Esophagus squamous epithelium (tissue), 5 donors: ENCODE measurements around the gene RIPK3. TPM values are rescaled to one million over a fixed set of nuclear protein-coding genes. Genes with fewer than 3 reads are reported as not detected.

ENCODE experiments used
- DNase-seq: peaks from one replicate; lab custom pipeline; 2025; lab: John Stamatoyannopoulos, UW
- H3K27ac ChIP-seq, 4 donors: fragments of 200-600 bp; sonication (generic); one replicate each; pipeline ENCODE4 v1.5.1; 2016 to 2019; ENCODE audit warnings: mild to moderate bottlenecking in 1 of 4
- H3K27me3 ChIP-seq, 4 donors: fragments of 200-600 bp; sonication (generic); 1 replicate in 3 of 4; 2 replicates in 1 of 4; pipeline versions ENCODE4 v1.5.1 to v1.6.0; 2017 to 2021; ENCODE audit warnings: antibody characterized with exemption in 1 of 4
- H3K36me3 ChIP-seq, 3 donors: fragments of 200-600 bp; sonication (generic); one replicate each; pipeline ENCODE4 v1.5.1; 2016 to 2019
- H3K4me1 ChIP-seq, 3 donors: fragments of 200-600 bp; sonication (generic); one replicate each; pipeline ENCODE4 v1.5.1; 2017 to 2019
- H3K4me3 ChIP-seq, 4 donors: fragments of 200-600 bp; sonication (generic); 1 replicate in 3 of 4; 2 replicates in 1 of 4; pipeline ENCODE4 v1.5.1; 2016 to 2019; ENCODE audit warnings: mild to moderate bottlenecking in 2 of 4, moderate library complexity in 1 of 4
- H3K9me3 ChIP-seq, 3 donors: fragments of 200-600 bp; sonication (generic); one replicate each; pipeline ENCODE4 v1.5.1; 2016 to 2019
- POLR2A ChIP-seq, 4 donors: fragments of 450-650 bp; IDR thresholded peaks; one replicate each; pipeline ENCODE4 v1.6.1; 2017; ENCODE audit warnings: antibody characterized with exemption in 4 of 4, mild to moderate bottlenecking in 4 of 4, moderate library complexity in 3 of 4
- WGBS, 2 donors: methylation state at CpG; one replicate each; pipeline ENCODE4 v1.1.5; 2018; 5-methylcytosine and 5-hydroxymethylcytosine counted together
- intact Hi-C: fragments of 100-400 bp; cut with DNase I; formaldehyde crosslinking; loops from one replicate; pipeline ENCODE4 v1.15.0; 2022
- total RNA-seq, 4 donors: library from RNA; depleted of rRNA; stranded (reverse); fragments of >200 nt; gene quantifications; one replicate each; pipeline ENCODE4 v1.1.0, GENCODE V29; 2016
- TF ChIP-seq, protein P1 (sequence below), 6 experiments: fragments of 450-650 bp in 4 of 6; fragments of 200-600 bp in 2 of 6; sonication (generic) in 2 of 6; IDR thresholded peaks; one replicate each; pipeline ENCODE4 v1.5.1; 2016 to 2019; ENCODE audit warnings: antibody characterized with exemption in 6 of 6, mild to moderate bottlenecking in 4 of 6, moderate library complexity in 4 of 6
- donor health status: DM: yes; HTN: yes; CAD: no.

Gene RIPK3
- total RNA-seq, 4 donors from 2014 or later = 10.3 to 21.4 (median 12.7) TPM

DNA sequence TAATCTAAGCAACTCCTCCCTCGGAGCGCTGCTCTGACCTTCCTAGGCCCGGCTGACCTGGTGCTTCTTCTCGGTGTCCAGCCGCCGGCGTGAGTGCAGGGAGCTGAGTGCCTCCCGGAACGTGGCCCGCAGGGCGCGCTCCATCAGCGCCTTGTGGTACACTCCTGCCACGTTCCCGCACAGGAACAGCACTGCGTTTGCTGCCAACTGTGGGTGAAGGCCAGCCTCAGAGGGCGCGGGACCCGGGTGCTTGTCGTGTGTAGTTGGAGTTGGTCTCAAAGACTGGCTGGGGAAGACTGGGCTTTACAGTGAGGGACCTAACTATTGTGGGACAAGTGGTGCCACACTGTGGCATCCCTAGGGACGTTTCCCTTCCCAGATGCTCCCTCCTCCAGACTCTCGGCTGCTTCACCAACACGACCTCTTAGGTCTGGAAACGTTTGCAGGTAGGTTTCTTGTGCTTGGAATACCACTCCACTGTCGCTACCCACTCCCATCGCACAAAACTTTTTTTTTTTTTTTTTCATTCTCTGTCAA, 8.0 kb downstream of the RIPK3 start:
- DNase-seq = no peak
- no peak overlapping the region for H3K27ac ChIP-seq
- intact Hi-C loops = loop anchor here (5.0 kb wide), 1 partner anchor 101 kb away; no protein-coding TSS in a partner anchor
- peaks cover 22 to 85% (median 34%) of the 10 kb centered on the region in 3 donors for H3K4me1 ChIP-seq
- peaks cover 0 to 39% (median 6%) of the 10 kb centered on the region in 4 donors for H3K27me3 ChIP-seq
- peaks cover 0 to 11% (median 0%) of the 10 kb centered on the region in 3 donors for H3K36me3 ChIP-seq
- TF ChIP-seq, protein P1, sequence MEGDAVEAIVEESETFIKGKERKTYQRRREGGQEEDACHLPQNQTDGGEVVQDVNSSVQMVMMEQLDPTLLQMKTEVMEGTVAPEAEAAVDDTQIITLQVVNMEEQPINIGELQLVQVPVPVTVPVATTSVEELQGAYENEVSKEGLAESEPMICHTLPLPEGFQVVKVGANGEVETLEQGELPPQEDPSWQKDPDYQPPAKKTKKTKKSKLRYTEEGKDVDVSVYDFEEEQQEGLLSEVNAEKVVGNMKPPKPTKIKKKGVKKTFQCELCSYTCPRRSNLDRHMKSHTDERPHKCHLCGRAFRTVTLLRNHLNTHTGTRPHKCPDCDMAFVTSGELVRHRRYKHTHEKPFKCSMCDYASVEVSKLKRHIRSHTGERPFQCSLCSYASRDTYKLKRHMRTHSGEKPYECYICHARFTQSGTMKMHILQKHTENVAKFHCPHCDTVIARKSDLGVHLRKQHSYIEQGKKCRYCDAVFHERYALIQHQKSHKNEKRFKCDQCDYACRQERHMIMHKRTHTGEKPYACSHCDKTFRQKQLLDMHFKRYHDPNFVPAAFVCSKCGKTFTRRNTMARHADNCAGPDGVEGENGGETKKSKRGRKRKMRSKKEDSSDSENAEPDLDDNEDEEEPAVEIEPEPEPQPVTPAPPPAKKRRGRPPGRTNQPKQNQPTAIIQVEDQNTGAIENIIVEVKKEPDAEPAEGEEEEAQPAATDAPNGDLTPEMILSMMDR (IDR thresholded peaks at IDR 0.05) = no peak
- no peak for TF ChIP-seq POLR2A (IDR thresholded peaks at IDR 0.05)
- WGBS, 2 donors = 25 to 44% methylated on average over 6 to 10 of the region's 26 CpGs
- no peaks in the 10 kb centered on the region for H3K9me3 ChIP-seq
- no peak overlapping the region for H3K4me3 ChIP-seq

DNA sequence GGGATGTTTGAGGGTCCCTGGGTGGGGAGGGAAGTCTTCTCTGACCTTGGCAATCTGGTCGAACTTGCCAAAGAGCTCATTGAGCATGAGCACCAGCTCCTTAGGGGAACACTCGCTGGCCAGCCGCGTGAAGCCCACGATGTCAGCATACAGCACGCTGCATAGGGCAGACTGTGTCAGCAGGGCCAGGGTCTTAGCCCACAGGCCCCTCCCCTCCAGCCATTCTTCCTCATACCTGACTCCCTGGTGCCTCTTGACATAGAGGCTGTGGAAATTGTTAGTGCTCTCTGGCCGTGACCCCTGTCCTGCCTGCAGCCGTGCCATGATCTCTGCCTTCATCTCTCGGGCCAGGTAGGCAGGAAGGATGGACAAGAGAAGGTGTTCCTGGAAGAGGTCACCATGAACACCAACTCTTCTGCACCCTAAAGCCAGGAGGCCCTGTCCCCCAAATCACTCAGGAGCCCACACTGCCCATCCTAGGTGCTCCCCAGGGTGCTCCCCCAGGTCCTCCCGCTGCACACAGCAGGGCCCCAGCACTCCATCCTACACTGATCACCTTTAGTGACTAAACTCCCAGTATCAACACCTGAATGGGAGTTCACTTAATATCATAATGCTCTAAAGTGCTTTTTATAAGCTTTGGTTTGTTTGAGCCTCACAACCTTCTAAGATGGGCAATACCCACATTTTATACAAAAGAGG, 8.7 kb downstream of the RIPK3 start:
- Histone ChIP-seq H3K9me3 (no peaks in the 10 kb centered on the region), H3K27ac (no peak overlapping the region), H3K36me3 (peaks cover 0 to 5% (median 0%) of the 10 kb centered on the region in 3 donors), H3K4me3 (no peak overlapping the region), H3K27me3 (peaks cover 0 to 39% (median 6%) of the 10 kb centered on the region in 4 donors), H3K4me1 (peaks cover 22 to 78% (median 34%) of the 10 kb centered on the region in 3 donors)
- no peak for DNase-seq
- intact Hi-C loops = loop anchor here (5.0 kb wide), 1 partner anchor 101 kb away; no protein-coding TSS in a partner anchor
- no peak for TF ChIP-seq POLR2A (IDR thresholded peaks at IDR 0.05)
- TF ChIP-seq, protein P1 (IDR thresholded peaks at IDR 0.05) = no peak
- WGBS, 2 donors = 92 to 100% methylated on average over 3 to 7 of the region's 10 CpGs

DNA sequence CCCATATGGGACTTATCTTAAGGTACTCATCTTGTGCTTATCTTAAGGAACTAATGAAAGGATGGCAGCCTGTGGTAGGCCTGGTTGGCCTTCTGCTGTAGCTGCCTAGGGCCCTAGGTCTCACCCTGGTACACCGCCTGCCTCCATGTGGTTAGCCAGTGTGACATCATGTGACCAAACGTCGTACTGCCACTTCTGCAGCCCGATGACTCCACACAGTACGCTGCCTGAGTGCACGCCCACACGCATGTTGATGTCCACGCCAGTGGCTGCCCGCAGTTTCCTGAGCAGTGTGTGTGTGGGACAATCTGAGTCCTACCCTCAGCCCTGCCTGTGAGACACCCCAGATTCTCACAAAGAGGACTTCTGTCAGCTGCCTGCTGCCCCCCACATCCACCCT, 10.1 kb downstream of the RIPK3 start:
- Histone ChIP-seq H3K4me3 (no peak overlapping the region), H3K9me3 (no peaks in the 10 kb centered on the region), H3K4me1 (peaks cover 17 to 64% (median 31%) of the 10 kb centered on the region in 3 donors), H3K36me3 (no peaks in the 10 kb centered on the region), H3K27ac (peak overlapping the region in 2 of 4 donors; percentile 18 to 32), H3K27me3 (peaks cover 0 to 25% (median 5%) of the 10 kb centered on the region in 4 donors)
- WGBS, 2 donors = 62% methylated on average over 5 of the region's 9 CpGs; no CpG with 5 or more reads in 1 of the 2 donors
- TF ChIP-seq, protein P1 (IDR thresholded peaks at IDR 0.05) = no peak
- peak in 1 of 4 donors; percentile 18 for TF ChIP-seq POLR2A (IDR thresholded peaks at IDR 0.05)
- intact Hi-C loops = loop anchor here (5.0 kb wide), 1 partner anchor 103 kb away; no protein-coding TSS in a partner anchor
- no peak for DNase-seq

DNA sequence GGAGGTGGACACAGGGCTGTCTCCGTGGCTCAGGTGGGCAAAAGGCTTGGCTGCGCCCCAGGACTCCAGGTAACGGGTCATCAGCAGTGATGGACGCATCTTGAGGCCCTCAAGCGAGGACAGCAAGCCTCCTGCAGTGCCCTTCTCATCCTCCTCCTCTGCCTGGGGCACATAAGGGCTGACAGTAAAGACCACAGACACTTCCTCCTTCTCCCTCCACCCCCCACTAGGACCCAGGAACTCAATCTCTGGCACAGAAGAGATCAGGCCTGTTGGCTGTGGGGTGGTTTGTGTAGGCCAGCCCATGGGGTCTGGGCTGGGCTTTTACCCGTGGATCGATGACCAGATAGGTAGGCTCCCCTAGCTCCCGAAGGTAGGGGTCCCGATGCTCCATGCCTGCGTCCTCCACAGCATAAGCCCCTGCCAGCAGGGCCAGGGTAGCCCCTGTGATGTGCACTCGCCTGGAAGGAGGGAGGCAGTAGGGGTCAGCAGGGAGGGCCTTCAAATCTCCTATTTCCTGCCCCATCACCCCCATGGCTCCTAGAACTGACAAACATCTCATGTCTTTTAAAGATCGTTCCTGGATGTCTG, 10.6 kb downstream of the RIPK3 start:
- peaks cover 0 to 19% (median 3%) of the 10 kb centered on the region in 4 donors for H3K27me3 ChIP-seq
- no peak overlapping the region for H3K4me3 ChIP-seq
- H3K9me3 ChIP-seq = no peaks in the 10 kb centered on the region
- TF ChIP-seq POLR2A (IDR thresholded peaks at IDR 0.05) = no peak
- TF ChIP-seq, protein P1 (IDR thresholded peaks at IDR 0.05) = no peak
- intact Hi-C loops = no loop called here
- DNase-seq = no peak
- H3K4me1 ChIP-seq = peaks cover 11 to 59% (median 25%) of the 10 kb centered on the region in 3 donors
- peak overlapping the region in 3 of 4 donors; percentile 18 to 32 (median 26) for H3K27ac ChIP-seq
- no peaks in the 10 kb centered on the region for H3K36me3 ChIP-seq
- 70 to 80% methylated on average over 6 to 9 of the region's 12 CpGs for WGBS, 2 donors
